ENCODE measurements around the gene CASP9.
"Not testable (repeated sequence)": the region's sequence is repeated elsewhere in the genome, so short reads cannot be mapped to it uniquely, and the experiment has no call there.

The CASP9 gene

GRCh38 chr1:15526021-15526489 is 2.0 kb upstream of the CASP9 start:
- no peak for DNase-seq (ENCODE audit: low read depth in 2 of 2)

GRCh38 chr1:15525050-15526020 is 1.3 kb upstream of the CASP9 start:
- no peak for DNase-seq (ENCODE audit: low read depth in 2 of 2)

DNA sequence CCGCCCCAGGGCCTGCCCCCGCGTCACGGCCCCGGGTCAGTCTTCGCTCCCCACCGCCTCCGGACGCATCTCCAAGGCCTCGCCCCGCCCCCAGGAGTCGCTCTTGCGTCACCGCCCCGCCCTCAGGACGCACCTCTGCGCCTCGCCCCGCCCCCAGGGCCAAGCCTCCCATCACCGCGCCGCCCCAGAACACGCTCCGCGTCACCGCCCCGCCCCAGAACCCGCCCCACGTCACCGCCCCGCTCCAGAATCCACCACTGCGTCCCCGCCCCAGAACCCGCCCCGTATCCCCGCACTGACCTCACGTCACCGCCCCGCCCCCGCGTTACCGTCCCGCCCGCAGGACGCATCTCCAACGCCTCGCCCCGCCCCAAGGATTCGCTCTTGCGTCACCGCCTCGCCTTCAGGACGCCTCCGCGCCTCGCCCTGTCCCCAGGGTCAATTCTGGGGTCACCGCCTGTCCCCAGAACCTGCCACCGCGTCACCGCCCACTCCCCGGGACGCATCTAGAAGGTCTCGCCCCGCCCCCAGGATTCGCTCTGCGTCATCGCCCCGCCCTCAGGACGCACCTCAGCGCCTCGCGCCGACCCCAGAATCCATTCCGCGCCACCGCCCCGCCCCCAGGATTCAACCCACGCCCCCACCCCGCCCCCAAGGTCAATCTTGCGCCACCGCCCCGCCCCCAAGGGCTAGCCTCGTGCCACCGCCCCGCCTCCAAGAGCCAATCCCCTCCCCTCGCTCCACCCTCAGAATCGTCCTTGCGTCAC is 451 bp upstream of the CASP9 start:
- DNase-seq (ENCODE audit: low read depth in 2 of 2), result peak; percentile 100

GRCh38 chr1:15523104-15524020 is 653 bp downstream of the CASP9 start:
- no peak for DNase-seq (ENCODE audit: low read depth in 2 of 2)

GRCh38 chr1:15522551-15522950 is 1.5 kb downstream of the CASP9 start:
- no peak for DNase-seq (ENCODE audit: low read depth in 2 of 2)

DNA sequence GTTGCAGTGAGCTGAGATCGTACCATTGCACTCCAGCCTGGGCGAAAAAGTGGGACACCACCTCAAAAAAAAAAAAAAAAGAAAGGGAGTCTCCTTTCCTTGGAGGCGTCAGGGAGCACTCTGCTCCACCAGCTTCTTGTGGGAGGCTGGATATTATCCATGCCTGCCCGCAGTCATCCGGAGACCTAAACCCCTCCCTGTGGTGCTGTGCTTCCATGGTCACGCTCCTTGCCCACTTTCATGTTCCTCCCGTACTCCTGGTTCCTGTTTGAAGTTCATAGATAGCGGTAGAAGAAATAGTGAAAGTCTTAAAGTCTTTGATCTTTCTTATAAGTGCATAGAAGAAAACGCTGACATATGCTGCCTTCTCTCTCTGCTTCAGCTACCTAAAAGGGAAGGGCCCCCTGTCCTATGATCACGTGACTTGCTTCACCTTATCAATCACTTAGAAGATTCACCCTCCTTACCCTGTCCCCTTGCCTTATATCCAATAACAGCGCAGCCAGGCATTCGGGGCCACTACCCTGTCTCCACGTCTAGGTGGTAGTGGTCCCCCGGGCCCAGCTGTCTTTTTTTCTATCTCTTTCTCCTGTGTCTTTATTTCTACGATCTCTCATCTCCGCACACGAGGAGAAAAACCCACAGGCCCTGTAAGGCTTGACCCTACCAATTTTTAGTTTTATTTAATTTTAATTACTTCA is 2.7 kb downstream of the CASP9 start:
- DNase-seq (ENCODE audit: low read depth in 2 of 2), result not testable (repeated sequence)

GRCh38 chr1:15519625-15520024 is 4.4 kb downstream of the CASP9 start:
- DNase-seq (ENCODE audit: low read depth in 2 of 2), result no peak

DNA sequence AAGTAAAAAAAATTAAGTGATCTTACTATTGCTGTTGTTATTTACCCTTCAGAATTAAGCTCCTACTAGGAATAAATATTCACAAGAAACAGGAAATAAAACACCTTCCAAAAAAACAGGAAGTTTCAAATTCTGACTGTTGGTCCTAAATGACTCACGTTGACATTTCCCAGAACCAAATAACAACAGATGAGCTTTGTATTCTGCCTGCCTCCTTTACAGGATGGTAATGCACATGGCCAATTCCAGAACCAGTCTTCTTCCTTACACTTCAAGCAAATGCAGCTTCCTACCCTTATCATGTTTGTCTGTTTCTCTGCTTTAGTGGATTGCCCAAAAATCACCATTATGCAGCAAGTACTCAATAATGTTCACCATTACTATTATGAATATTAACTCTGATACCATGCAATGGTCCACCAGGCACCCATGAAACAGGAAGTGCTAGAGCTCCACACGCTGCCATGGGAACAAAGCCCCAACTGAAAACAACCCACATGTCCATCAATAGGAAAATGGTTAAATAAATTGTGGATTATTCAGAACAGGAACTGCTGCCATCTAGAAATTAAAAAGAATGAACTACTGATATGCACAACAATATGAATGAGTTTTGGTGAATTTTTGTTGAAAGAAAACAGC is 8.9 kb downstream of the CASP9 start:
- DNase-seq (ENCODE audit: low read depth in 2 of 2), result no peak

GRCh38 chr1:15514557-15514956 is 9.5 kb downstream of the CASP9 start:
- DNase-seq (ENCODE audit: low read depth in 2 of 2), result not testable (repeated sequence)

DNA sequence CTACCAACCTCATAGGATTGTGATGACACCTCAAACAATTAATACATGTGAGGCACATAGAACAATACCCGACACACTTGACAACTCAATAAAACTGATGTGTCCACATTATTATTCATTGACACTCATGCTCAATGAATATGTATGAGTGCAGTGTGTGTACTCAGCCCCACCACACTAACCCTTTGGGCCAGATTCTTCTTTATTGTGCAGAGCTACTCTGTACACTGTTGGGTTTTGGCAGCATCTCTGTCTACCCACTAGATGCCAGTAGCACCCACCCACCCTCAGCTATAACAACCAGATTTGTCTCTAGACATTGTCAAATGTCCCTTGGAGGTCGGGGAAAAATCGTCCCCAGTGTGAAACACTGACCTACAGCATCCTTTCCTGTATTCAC is 10.1 kb downstream of the CASP9 start:
- DNase-seq (ENCODE audit: low read depth in 2 of 2), result no peak

GRCh38 chr1:15513192-15513591 is 10.8 kb downstream of the CASP9 start:
- no peak for DNase-seq (ENCODE audit: low read depth in 2 of 2)

- no peak for DNase-seq (ENCODE audit: low read depth in 2 of 2)
Measured at GRCh38 chr1:15510611-15511405, 13.2 kb downstream of the CASP9 start.

GRCh38 chr1:15509586-15509985 is 14.4 kb downstream of the CASP9 start:
- no peak for DNase-seq (ENCODE audit: low read depth in 2 of 2)

- no peak for DNase-seq (ENCODE audit: low read depth in 2 of 2)
Measured at GRCh38 chr1:15508700-15509487, 15.1 kb downstream of the CASP9 start.

DNA sequence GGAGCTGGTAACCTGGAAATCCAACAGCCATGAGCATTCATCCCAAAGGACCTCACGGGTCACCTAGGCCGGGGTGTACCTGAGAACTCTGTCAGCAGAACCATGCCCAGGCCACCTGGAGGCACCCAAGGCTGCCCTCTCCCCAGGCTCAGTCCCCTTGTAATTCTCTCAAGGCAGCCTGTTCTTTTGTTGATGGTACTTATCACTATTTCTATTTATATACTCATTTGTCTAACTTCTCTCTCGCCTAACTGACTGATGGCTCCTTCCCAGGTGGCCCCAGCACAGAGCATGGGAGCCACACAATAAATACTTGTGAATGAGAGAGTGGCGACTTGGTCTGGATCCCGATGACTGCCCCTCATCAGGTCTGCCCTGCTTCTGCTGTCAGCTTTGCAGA is 16.7 kb downstream of the CASP9 start:
- no peak for DNase-seq (ENCODE audit: low read depth in 2 of 2)

- no peak for DNase-seq (ENCODE audit: low read depth in 2 of 2)
Measured at GRCh38 chr1:15506831-15507230, 17.2 kb downstream of the CASP9 start.

GRCh38 chr1:15504436-15504835 is 19.6 kb downstream of the CASP9 start:
- DNase-seq (ENCODE audit: low read depth in 2 of 2), result no peak

GRCh38 chr1:15501208-15502032 is 22.6 kb downstream of the CASP9 start:
- DNase-seq (ENCODE audit: low read depth in 2 of 2), result peak; percentile 4 to 13
